GM18858 (cell line): Measurements from ENCODE around the gene C22orf39.

ENCODE experiments used
- ATAC-seq: cut with Tn5 transposase; IDR thresholded peaks from one replicate; pipeline ENCODE4 v1.9.1; 2021; ENCODE audit not compliant: unreplicated experiment

Gene C22orf39

GRCh38 chr22:19477321-19478044 lies 30.0 kb upstream of the C22orf39 start:
- no peak for ATAC-seq

- no peak for ATAC-seq
Observed at GRCh38 chr22:19476023-19476422, 28.5 kb upstream of the C22orf39 start.

GRCh38 chr22:19473578-19473977 lies 26.1 kb upstream of the C22orf39 start:
- no peak for ATAC-seq

- ATAC-seq, result no peak
Observed at GRCh38 chr22:19472233-19472632, 24.7 kb upstream of the C22orf39 start.

- ATAC-seq, result no peak
Observed at GRCh38 chr22:19471572-19471971, 24.1 kb upstream of the C22orf39 start.

- no peak for ATAC-seq
Observed at GRCh38 chr22:19470010-19470409, 22.5 kb upstream of the C22orf39 start.

- ATAC-seq, result no peak
Observed at GRCh38 chr22:19469421-19469820, 21.9 kb upstream of the C22orf39 start.

GRCh38 chr22:19467912-19468311 lies 20.4 kb upstream of the C22orf39 start:
- ATAC-seq, result no peak

GRCh38 chr22:19466848-19467752 lies 19.6 kb upstream of the C22orf39 start:
- ATAC-seq, result no peak

GRCh38 chr22:19466126-19466716 lies 18.7 kb upstream of the C22orf39 start:
- no peak for ATAC-seq

- ATAC-seq, result no peak
Observed at GRCh38 chr22:19464975-19465374, 17.5 kb upstream of the C22orf39 start.

GRCh38 chr22:19464546-19464945 lies 17.0 kb upstream of the C22orf39 start:
- no peak for ATAC-seq

- no peak for ATAC-seq
Observed at GRCh38 chr22:19463491-19464469, 16.3 kb upstream of the C22orf39 start.

- ATAC-seq, result no peak
Observed at GRCh38 chr22:19463008-19463407, 15.5 kb upstream of the C22orf39 start.

- ATAC-seq, result no peak
Observed at GRCh38 chr22:19461506-19461905, 14.0 kb upstream of the C22orf39 start.

- no peak for ATAC-seq
Observed at GRCh38 chr22:19460036-19460435, 12.5 kb upstream of the C22orf39 start.

GRCh38 chr22:19457828-19458428 lies 10.4 kb upstream of the C22orf39 start:
- no peak for ATAC-seq

GRCh38 chr22:19456541-19456940 lies 9.0 kb upstream of the C22orf39 start:
- no peak for ATAC-seq

- no peak for ATAC-seq
Observed at GRCh38 chr22:19455585-19456370, 8.3 kb upstream of the C22orf39 start.
